ENCODE data around the gene RNGTT. TPM values are rescaled to one million over a fixed set of nuclear protein-coding genes. Genes with fewer than 3 reads are reported as not detected.

RNGTT gene
- total RNA-seq, 1 donor = 24.9 TPM

- TF ChIP-seq CTCF (IDR thresholded peaks at IDR 0.05; ENCODE audit: insufficient read depth, low read length) = no peak
- no peak overlapping the region for H3K4me3 ChIP-seq (ENCODE audit: low read depth, low read length)
- DNase-seq (ENCODE audit: low read depth) = no peak
These were observed 378.1 kb downstream of the RNGTT start for GRCh38 chr6:88585276-88585692.

- no peak overlapping the region for H3K4me3 ChIP-seq (ENCODE audit: low read depth, low read length)
- DNase-seq (ENCODE audit: low read depth) = no peak
- TF ChIP-seq CTCF (IDR thresholded peaks at IDR 0.05; ENCODE audit: insufficient read depth, low read length) = no peak
These were observed 378.7 kb downstream of the RNGTT start for GRCh38 chr6:88584581-88585275.

GRCh38 chr6:88577461-88577860, 386.0 kb downstream of the RNGTT start:
- H3K4me3 ChIP-seq (ENCODE audit: low read depth, low read length) = no peak overlapping the region
- DNase-seq (ENCODE audit: low read depth) = no peak
- no peak for TF ChIP-seq CTCF (IDR thresholded peaks at IDR 0.05; ENCODE audit: insufficient read depth, low read length)

- no peak for DNase-seq (ENCODE audit: low read depth)
- TF ChIP-seq CTCF (IDR thresholded peaks at IDR 0.05; ENCODE audit: insufficient read depth, low read length) = no peak
- no peak overlapping the region for H3K4me3 ChIP-seq (ENCODE audit: low read depth, low read length)
These were observed 387.9 kb downstream of the RNGTT start for GRCh38 chr6:88575536-88575935.

- no peak overlapping the region for H3K4me3 ChIP-seq (ENCODE audit: low read depth, low read length)
- TF ChIP-seq CTCF (IDR thresholded peaks at IDR 0.05; ENCODE audit: insufficient read depth, low read length) = no peak
- DNase-seq (ENCODE audit: low read depth) = no peak
These were observed 388.8 kb downstream of the RNGTT start for GRCh38 chr6:88574651-88575050.

GRCh38 chr6:88574031-88574430, 389.4 kb downstream of the RNGTT start:
- no peak overlapping the region for H3K4me3 ChIP-seq (ENCODE audit: low read depth, low read length)
- DNase-seq (ENCODE audit: low read depth) = no peak
- no peak for TF ChIP-seq CTCF (IDR thresholded peaks at IDR 0.05; ENCODE audit: insufficient read depth, low read length)

- no peak overlapping the region for H3K4me3 ChIP-seq (ENCODE audit: low read depth, low read length)
- no peak for DNase-seq (ENCODE audit: low read depth)
- TF ChIP-seq CTCF (IDR thresholded peaks at IDR 0.05; ENCODE audit: insufficient read depth, low read length) = no peak
These were observed 389.9 kb downstream of the RNGTT start for GRCh38 chr6:88573561-88573960.

Measured in fibroblast of the aortic adventitia (primary cell).